HG03060 (cell line): Measurements from ENCODE around the gene ARX.

ENCODE experiments used
- ATAC-seq: cut with Tn5 transposase; IDR thresholded peaks from one replicate; pipeline ENCODE4 v1.9.1; 2021; ENCODE audit warnings: low read depth, moderate number of reproducible peaks; ENCODE audit not compliant: unreplicated experiment

ARX gene

GRCh38 chrX:25015486-25016360 is at the start of gene ARX:
Gene ARX, minus strand, starts transcription at chrX:25015965. Its CDS starts 228 bp downstream, at chrX:25015737.
- ATAC-seq: no peak

GRCh38 chrX:25059273-25059672 is 43.5 kb upstream of the ARX start:
- ATAC-seq: no peak

DNA sequence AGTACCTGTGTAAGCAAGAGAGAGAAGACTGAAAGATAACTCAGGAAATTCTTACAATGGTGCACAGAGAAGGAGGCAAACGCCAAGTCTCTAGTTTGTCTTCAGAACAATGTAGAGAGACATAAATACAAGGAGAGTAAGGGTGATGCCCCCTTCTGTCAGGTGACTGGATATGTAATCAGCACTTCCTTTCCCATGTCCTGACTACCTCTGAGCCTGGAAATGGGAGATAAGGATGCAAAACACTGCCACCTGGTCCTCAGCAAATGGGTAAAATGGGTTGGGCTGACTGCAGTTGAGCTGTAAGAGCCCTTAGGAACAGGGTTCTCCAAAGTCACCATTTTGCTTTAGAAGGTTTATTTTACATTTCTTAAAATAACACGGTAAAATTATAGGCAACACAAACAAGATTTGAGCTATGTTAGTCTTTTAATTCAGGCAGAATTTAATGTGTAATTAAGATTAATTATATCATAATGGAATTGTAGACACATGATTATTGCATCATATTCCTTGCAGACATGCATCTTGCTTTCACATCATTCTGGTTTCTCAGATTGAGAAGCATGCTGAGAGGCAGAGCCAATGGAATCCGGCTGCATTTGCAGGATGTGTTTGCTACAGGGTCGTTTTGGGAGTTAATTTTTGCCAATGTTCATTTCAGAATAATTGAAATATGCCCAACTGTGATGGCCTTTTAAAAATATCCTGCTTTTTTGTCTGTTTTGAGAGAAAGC is 37.2 kb upstream of the ARX start:
- no peak for ATAC-seq

- no peak for ATAC-seq
Observed at GRCh38 chrX:25049971-25050370, 34.2 kb upstream of the ARX start.

DNA sequence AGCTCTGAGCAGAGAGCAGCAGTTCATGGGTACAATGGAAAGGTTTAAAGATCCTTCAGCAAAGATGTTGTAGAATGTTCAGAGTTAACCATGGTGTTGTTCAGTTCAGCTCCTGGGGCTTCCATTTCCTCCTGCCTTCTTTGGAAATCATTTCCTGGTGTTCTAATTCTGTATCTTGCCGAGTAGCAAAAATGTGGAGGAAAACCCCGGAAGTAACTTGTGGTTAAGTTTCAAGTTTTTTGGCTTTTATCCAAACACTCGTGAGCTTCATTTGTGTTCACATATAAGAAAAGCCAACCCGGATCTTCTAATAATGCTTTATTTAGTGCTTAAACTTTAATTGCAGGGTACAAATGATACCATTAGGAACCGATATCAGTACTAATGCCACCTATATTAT is 33.6 kb upstream of the ARX start:
- ATAC-seq: no peak

DNA sequence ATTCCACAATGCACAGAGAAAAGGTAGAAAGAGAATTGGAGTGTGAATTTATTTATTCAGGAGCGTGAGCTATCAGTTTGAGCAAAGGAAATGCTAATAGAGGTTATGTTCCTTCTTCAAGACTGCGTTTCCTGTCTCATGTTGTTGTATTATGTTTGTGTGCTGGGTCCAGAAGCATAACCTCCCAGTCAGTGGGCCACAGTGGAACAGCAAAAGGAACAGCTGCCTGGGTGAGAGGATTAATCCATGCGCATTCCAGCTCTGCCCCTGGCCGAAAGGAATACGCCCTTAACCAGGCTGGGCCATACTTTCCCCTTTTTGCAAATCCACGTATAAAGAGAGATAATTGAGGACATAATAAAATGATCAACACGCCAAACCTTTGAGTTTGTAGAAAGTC is 32.4 kb upstream of the ARX start:
- no peak for ATAC-seq

DNA sequence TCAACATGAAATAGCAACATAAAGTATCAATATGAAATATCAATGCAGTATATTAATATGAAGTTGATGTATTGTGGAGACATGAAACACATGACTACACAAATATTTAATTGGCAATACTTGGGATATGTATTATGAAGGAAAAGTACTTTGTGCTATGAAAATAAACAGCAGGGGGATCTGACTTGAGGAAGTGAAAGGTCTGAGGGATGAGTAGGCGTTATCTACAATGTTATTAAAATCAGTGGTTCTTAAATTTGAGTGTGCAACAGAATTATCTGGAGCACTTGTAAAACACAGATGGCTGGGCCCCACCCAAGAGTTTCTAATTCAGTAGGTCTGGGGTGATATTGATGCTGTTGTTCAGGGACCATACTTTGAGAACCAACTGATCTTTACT is 27.4 kb upstream of the ARX start:
- ATAC-seq: no peak

DNA sequence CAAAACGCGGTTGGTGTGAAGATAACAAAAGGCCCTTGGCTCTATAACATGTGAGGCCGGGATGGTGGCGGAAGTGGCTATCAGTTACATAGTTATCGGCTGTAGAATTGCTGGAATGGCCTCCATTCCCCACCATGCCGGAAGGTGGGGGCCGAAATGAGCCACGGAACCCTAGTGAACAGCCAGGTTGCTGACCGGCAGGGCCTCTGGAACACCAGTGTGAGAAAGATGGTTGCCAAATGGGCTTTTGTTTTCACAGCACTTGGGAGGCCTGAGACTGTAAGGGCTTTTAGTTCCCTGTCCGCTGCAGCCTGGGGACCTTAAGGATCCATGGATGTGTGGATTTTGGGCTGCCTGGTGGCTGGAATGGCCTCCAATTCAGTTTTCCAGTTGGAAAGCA is 23.3 kb upstream of the ARX start:
- no peak for ATAC-seq

DNA sequence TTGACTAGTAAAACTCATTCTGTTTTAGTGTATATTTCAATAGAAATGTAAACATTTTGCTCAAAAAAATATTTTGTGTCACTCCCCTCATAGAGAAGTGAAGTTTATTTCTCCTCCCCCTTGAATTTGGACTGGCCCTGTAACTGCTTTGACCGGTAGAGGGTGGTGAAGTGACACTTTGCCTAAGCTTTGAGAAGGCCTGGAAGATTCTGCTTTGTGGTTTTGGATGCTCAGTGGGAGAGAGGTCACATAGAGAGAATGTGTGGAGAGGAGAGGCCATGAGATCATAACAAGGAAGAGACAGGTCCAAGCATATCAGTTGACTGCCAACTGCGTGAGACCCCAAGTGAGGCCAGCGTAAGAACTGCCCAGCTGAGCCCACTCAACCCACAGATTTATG is 19.1 kb upstream of the ARX start:
- no peak for ATAC-seq

DNA sequence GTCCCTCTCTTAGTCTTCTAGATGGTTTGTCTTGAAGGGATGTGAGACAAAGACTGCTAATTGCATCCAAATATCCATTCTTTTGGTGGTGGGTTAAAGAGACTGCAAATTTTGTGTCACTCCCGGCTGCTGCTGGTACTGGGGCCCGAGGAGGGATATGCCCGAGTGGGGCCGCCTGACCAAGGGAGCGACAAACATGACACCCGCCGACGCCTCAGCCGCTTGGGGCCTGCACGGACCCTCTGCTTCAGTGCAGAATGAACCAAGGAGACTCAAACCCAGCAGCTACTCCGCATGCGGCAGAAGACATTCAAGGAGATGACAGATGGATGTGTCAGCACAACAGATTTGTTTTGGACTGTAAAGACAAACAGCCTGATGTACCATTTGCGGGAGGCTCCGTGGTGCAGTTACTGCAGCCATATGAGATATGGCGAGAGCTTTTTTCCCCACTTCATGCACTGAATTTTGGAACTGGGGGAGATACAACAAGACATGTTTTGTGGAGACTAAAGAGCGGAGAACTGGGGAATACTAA is 13.6 kb upstream of the ARX start:
- ATAC-seq: no peak

GRCh38 chrX:25028726-25029125 is 13.0 kb upstream of the ARX start:
- ATAC-seq: no peak

- no peak for ATAC-seq
Observed at GRCh38 chrX:25026576-25026975, 10.8 kb upstream of the ARX start.

DNA sequence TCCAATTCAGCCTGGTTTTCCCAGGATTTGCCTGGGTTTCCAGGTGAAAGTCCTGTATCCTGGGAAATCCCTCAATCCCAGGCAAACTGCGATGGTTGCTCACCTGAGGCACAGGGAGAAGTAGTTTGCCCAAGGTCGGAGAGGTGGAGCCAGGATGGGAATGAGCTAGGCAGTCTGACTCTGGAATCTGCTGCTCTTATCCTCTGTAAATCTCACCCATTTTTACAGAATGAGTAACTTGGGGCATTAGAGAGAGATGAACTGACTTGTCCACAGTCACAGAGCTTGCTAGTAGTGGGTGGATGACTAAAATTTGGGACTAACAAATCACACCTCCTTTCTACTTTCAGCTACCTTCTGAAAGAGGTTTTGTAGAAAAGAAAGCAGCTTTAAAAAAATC is 9.8 kb upstream of the ARX start:
- ATAC-seq: no peak

DNA sequence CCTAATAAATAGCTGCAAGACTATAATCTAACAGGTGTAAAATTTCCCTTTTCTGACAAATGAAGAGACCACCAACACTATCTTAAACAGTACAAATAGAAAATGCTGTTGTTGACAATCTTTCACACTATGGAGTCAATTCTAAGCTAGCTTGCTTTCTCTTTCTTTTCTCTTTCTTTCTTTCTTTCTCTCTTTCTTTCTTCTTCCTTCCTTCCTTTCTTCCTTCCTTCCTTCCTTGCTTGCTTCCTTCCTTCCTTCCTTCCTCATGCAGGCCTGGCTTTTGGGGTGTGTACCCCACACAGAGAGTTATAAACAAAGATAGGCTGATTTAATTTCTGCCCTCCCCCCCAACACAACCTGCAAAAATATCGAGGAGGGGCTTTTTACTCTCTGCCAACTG is 8.1 kb upstream of the ARX start:
- no peak for ATAC-seq

- ATAC-seq: no peak
Observed at GRCh38 chrX:25022499-25023325, 6.9 kb upstream of the ARX start.

DNA sequence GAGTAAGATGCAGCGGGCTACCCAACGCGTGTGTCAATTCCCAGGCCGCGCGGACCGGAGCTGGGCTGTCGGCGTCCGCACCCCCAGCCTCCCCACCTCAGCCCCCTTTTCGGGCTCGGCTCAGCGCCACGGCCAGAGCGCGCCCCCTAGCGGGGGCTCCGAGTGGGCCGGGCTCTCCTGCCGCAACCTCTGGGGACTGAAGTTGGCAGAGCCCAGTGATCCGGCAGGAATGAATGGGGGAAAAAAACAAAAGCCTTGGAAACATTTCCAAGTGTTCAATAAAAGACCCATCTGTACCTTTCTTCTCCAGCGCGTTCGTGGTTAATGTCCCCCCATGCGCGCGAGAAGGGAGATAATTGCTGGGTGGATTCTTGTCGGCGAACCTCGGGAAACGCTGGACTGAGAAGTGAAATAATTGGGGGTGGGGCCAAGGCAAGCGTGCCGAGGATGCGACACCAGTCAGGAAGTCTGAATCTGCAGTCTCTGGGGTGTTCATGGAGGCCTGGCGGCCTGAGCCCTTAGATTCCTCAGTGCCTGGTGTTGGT is 5.2 kb upstream of the ARX start:
- ATAC-seq: no peak

DNA sequence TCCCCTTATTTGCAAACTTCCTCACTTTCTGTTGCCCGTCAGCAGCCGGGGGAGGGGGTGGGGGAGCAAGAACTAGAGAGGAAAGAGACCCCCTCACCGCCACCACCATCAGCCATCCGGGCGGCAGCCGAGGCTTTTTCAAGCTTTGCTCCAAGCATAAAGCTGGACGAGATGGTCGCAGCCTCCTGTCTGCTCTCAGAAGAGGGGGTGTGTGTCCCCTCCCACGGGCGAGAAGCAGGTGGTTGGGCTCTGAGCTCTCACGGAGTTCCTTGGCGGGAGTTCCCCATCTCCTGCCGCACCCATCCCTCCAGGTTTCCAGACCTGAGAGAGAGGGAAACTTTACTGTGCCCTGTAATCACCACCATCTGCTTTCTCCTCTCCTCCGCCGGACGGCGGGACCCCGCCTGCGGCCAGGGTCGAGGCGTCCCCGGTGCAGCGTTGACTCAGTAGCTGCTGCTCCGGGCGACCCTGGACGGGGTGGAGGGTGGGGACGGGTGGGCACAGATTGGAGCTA is 4.7 kb upstream of the ARX start:
- no peak for ATAC-seq

- no peak for ATAC-seq
Observed at GRCh38 chrX:25019707-25020390, 4.1 kb upstream of the ARX start.

GRCh38 chrX:25018682-25019081 is 2.9 kb upstream of the ARX start:
- no peak for ATAC-seq
